ENCODE results near the gene THSD4. TPM values are rescaled to one million over a fixed set of nuclear protein-coding genes. Genes with fewer than 3 reads are reported as not detected.

Gene THSD4
- total and polyA plus RNA-seq, 2 of the 8 experiments (the other 6 are each of a cell fraction or from before 2014, with no cell fraction given), result 2.5 to 6.2 TPM

- H3K9ac ChIP-seq (replicated peaks in 1 of 4; ENCODE audit: extremely low read depth in 1 of 4, low read depth in 3 of 4, low read length in 3 of 4), result no peak overlapping the region
- peaks cover 6 to 15% (median 14%) of the 10 kb centered on the region in 4 experiments for H3K4me1 ChIP-seq (replicated peaks in 1 of 4; ENCODE audit: control insufficient read depth in 3 of 4, insufficient read depth in 4 of 4, low read length in 3 of 4)
- DNase-seq (ENCODE audit: low read depth in 1 of 2, low spot score in 2 of 2), result no peak
- H2BK12ac ChIP-seq (ENCODE audit: low read depth, low read length), result 0 out of 2 replicates have a peak overlapping the region, but pooled peaks have one; percentile 5
- peaks cover 5% of the 10 kb centered on the region for H3K79me1 ChIP-seq (ENCODE audit: low read depth, low read length)
- H3K18ac ChIP-seq (ENCODE audit: extremely low read depth, low read length), result no peak overlapping the region
- no peak overlapping the region for H3K14ac ChIP-seq (ENCODE audit: insufficient read length)
- no peak overlapping the region for H4K8ac ChIP-seq (ENCODE audit: extremely low read depth, insufficient read depth, low read length)
- no peak overlapping the region for H3K4me2 ChIP-seq (ENCODE audit: insufficient read depth in 1 of 2, low read depth in 2 of 2, low read length in 2 of 2)
- H2BK15ac ChIP-seq (ENCODE audit: low read length), result no peak overlapping the region
- POLR2A ChIA-PET (ENCODE audit: partially characterized antibody), result no interaction called here
- H3K79me2 ChIP-seq (ENCODE audit: control insufficient read depth in 1 of 2, insufficient read depth in 2 of 2, low read length in 2 of 2), result no peaks in the 10 kb centered on the region
- H3K36me3 ChIP-seq (ENCODE audit: control insufficient read depth in 2 of 4, insufficient read depth in 4 of 4, low read length in 3 of 4), result no peaks in the 10 kb centered on the region; a peak in 1 of 8 replicates
- peaks cover 6% of the 10 kb centered on the region; the same call in 1 of the 2 replicates for H3K23me2 ChIP-seq (ENCODE audit: low read depth, low read length)
- H2BK120ac ChIP-seq (replicated peaks; ENCODE audit: low read depth, low read length), result no peak overlapping the region
- H2AFZ ChIP-seq (ENCODE audit: low read length), result no peak overlapping the region
- no peak for FAIRE-seq
- no peak overlapping the region for H4K91ac ChIP-seq (replicated peaks; ENCODE audit: insufficient read length, low read length)
- H3K4me3 ChIP-seq (ENCODE audit: extremely low read depth in 1 of 4, insufficient read depth in 2 of 4, low read depth in 3 of 4, low read length in 4 of 4), result no peak overlapping the region
- no peaks in the 10 kb centered on the region for H3K9me3 ChIP-seq (ENCODE audit: insufficient read depth in 2 of 2, low read depth in 1 of 2, low read length in 1 of 2)
- TF ChIP-seq MAX (IDR thresholded peaks at IDR 0.05) (no peak), ATF3 (IDR thresholded peaks at IDR 0.05; ENCODE audit: insufficient read depth, low read depth, low read length) (no peak), ATF2 (IDR thresholded peaks at IDR 0.05; ENCODE audit: low read length) (no peak), CTBP2 (IDR thresholded peaks at IDR 0.05; ENCODE audit: borderline replicate concordance, insufficient read depth, insufficient read length, low read length) (no peak), KDM4A (IDR thresholded peaks at IDR 0.05; ENCODE audit: low read depth, low read length, severe bottlenecking) (no peak), CBX8 (IDR thresholded peaks at IDR 0.05; ENCODE audit: borderline replicate concordance, low read depth, low read length) (no peak), JUND (IDR thresholded peaks at IDR 0.05; ENCODE audit: low read length) (no peak), TBP (IDR thresholded peaks at IDR 0.05; ENCODE audit: low read depth, low read length) (no peak), CHD1 (IDR thresholded peaks at IDR 0.05; ENCODE audit: low read depth, low read length) (no peak), BCL11A (IDR thresholded peaks at IDR 0.05; ENCODE audit: low read depth in 2 of 2, low read length in 2 of 2) (no peak), HDAC6 (IDR thresholded peaks at IDR 0.05; ENCODE audit: low read depth, low read length) (no peak)
- H3K4ac ChIP-seq (replicated peaks; ENCODE audit: insufficient read length, low read depth, low read length), result no peak overlapping the region
- H3K56ac ChIP-seq (replicated peaks; ENCODE audit: insufficient read length, low read depth, low read length), result no peak overlapping the region
- no peak overlapping the region for H2AK5ac ChIP-seq (ENCODE audit: low read depth, low read length)
- H3K27me3 ChIP-seq (replicated peaks in 1 of 4; ENCODE audit: control insufficient read depth in 3 of 4, extremely low read depth in 1 of 4, insufficient read depth in 3 of 4, low read length in 3 of 4), result peaks cover 0 to 4% (median under 1%) of the 10 kb centered on the region in 4 experiments; a peak in 2 of 7 replicates
- H3K27ac ChIP-seq (ENCODE audit: low read depth, low read length), result no peak overlapping the region
- H2BK5ac ChIP-seq (ENCODE audit: low read depth, low read length), result no peak overlapping the region
- no peak overlapping the region for H2BK20ac ChIP-seq (ENCODE audit: low read length)
- WGBS, 2 experiments (ENCODE audit: extremely low coverage in 1 of 2, insufficient coverage in 1 of 2, insufficient read length in 1 of 2, insufficient replicate concordance in 2 of 2, low coverage in 1 of 2, low lambda C conversion rate in 2 of 2, missing lambda C conversion rate in 1 of 2), result 86% methylated on average over 3 of the region's 3 CpGs; no CpG with 5 or more reads in 1 of the 2 experiments
- CTCF ChIA-PET (ENCODE audit: partially characterized antibody), result interaction anchor here (0.6 kb wide), 1 partner anchor 140 kb away, joined by 3 read pairs; no protein-coding TSS in a partner anchor
- no peak overlapping the region for H3K23ac ChIP-seq (ENCODE audit: insufficient read length)
- H4K20me1 ChIP-seq (replicated peaks in 1 of 2; ENCODE audit: control insufficient read depth in 1 of 2, insufficient read depth in 2 of 2, low read length in 2 of 2), result peaks cover 0 to 5% of the 10 kb centered on the region in 2 experiments
- no peak overlapping the region for H4K5ac ChIP-seq (ENCODE audit: insufficient read length, low read depth, low read length)
Observed at GRCh38 chr15:71198846-71199245, 83.6 kb downstream of the THSD4 start.

Measured in H1 (cell line).